Activated B cell treated with CpG ODN at 0.5 μM for 24 hours (primary cell): ENCODE measurements around the gene CKAP5. TPM values are rescaled to one million over a fixed set of nuclear protein-coding genes. Genes with fewer than 3 reads are reported as not detected.
"Not testable (repeated sequence)": the region's sequence is repeated elsewhere in the genome, so short reads cannot be mapped to it uniquely, and the experiment has no call there.

Experiments
- ATAC-seq: fragments of 200-7000 bp; cut with Tn5 transposase; one replicate; pipeline ENCODE4 v1.10.0; 2021; ENCODE audit warnings: low read depth, mild to moderate bottlenecking, moderate library complexity
- CTCF ChIA-PET: fragments of 350-600 bp; sonication (Branson Sonifier 250); formaldehyde crosslinking; loops from one replicate; lab custom pipeline; 2021; ENCODE audit warnings: antibody characterized with exemption; lab: Charles Lee
- POLR2A ChIA-PET: fragments of 350-600 bp; sonication (Branson Sonifier 250); formaldehyde crosslinking; loops from one replicate; lab custom pipeline; 2021; ENCODE audit warnings: antibody characterized with exemption; lab: Charles Lee
- DNase-seq: peaks from one replicate; pipeline ENCODE4 v3.0.0; 2022
- H3K27ac Mint-ChIP-seq: one replicate; pipeline ENCODE4 v1.8.0; 2020; ENCODE audit warnings: mixed read lengths
- H3K27me3 Mint-ChIP-seq: one replicate; pipeline ENCODE4 v1.8.0; 2021; ENCODE audit warnings: mixed read lengths
- H3K36me3 Mint-ChIP-seq: one replicate; pipeline ENCODE4 v1.8.0; 2021; ENCODE audit warnings: low read depth, mixed read lengths
- H3K4me1 Mint-ChIP-seq: one replicate; pipeline ENCODE4 v1.8.0; 2021; ENCODE audit warnings: mixed read lengths
- H3K4me3 Mint-ChIP-seq: one replicate; pipeline ENCODE4 v1.8.0; 2020; ENCODE audit warnings: mild to moderate bottlenecking, mixed read lengths
- H3K9me3 Mint-ChIP-seq: one replicate; pipeline ENCODE4 v1.8.0; 2020; ENCODE audit warnings: mixed read lengths
- CTCF ChIP-seq: fragments of 200-600 bp; IDR thresholded peaks from one replicate; pipeline ENCODE4 v1.8.0; 2022; ENCODE audit warnings: antibody characterized with exemption, mild to moderate bottlenecking
- intact Hi-C: fragments of 100-400 bp; cut with micrococcal nuclease; formaldehyde crosslinking; loops from one replicate; pipeline ENCODE4 v1.15.1; 2024
- total RNA-seq: library from RNA; stranded (reverse); gene quantifications from 2 replicates; pipeline ENCODE4 v1.2.3, GENCODE V29; 2022

CKAP5 gene
- total RNA-seq, 1 donor from 2014 or later, result 50.4 TPM

- no peaks in the 10 kb centered on the region for H3K9me3 Mint-ChIP-seq
- peaks cover 3% of the 10 kb centered on the region for H3K27me3 Mint-ChIP-seq
- ChIA-PET CTCF (no interaction called here), POLR2A (no interaction called here)
- ATAC-seq (no peak), DNase-seq (no peak)
- H3K4me3 Mint-ChIP-seq, result no peak overlapping the region
- H3K27ac Mint-ChIP-seq, result no peak overlapping the region
- TF ChIP-seq CTCF, result no peak
- no peaks in the 10 kb centered on the region for H3K36me3 Mint-ChIP-seq
- intact Hi-C loops, result no loop called here
- H3K4me1 Mint-ChIP-seq, result peaks cover 2% of the 10 kb centered on the region
Observed at GRCh38 chr11:46719543-46720218, 126.4 kb downstream of the CKAP5 start.

GRCh38 chr11:46719048-46719542 lies 127.0 kb downstream of the CKAP5 start, which contains the start of gene F2:
F2 (plus strand) TSS chr11:46719213; CDS start chr11:46719236, 23 bp downstream.
- intact Hi-C loops, result no loop called here
- H3K9me3 Mint-ChIP-seq, result no peaks in the 10 kb centered on the region
- CTCF ChIA-PET, result no interaction called here
- DNase-seq (no peak), ATAC-seq (no peak)
- H3K27ac Mint-ChIP-seq, result no peak within 1 kb of the TSS
- no peak within 1 kb of the TSS for H3K4me3 Mint-ChIP-seq
- peaks cover 3% of the 10 kb centered on the region for H3K27me3 Mint-ChIP-seq
- TF ChIP-seq CTCF, result no peak
- peaks cover under 1% of the 10 kb centered on the region for H3K4me1 Mint-ChIP-seq
- POLR2A ChIA-PET, result no interaction called here
- H3K36me3 Mint-ChIP-seq, result no peaks in the 10 kb centered on the region

GRCh38 chr11:46718155-46719019 lies 127.7 kb downstream of the CKAP5 start:
- POLR2A ChIA-PET, result interaction anchor here (0.7 kb wide), 1 partner anchor 1819 kb away, joined by 5 read pairs; no protein-coding TSS in a partner anchor
- CTCF ChIA-PET, result no interaction called here

GRCh38 chr11:46717825-46718154 lies 128.3 kb downstream of the CKAP5 start:
- intact Hi-C loops, CTCF ChIA-PET, H3K27ac Mint-ChIP-seq, DNase-seq, H3K9me3 Mint-ChIP-seq, H3K27me3 Mint-ChIP-seq, H3K4me3 Mint-ChIP-seq, H3K4me1 Mint-ChIP-seq, H3K36me3 Mint-ChIP-seq, ATAC-seq: not testable (repeated sequence)
- POLR2A ChIA-PET, result interaction anchor here (0.7 kb wide), 1 partner anchor 1820 kb away, joined by 5 read pairs; no protein-coding TSS in a partner anchor

More at GRCh38 chr11:46718155-46719019, 127.7 kb downstream of the CKAP5 start:
- DNase-seq, result no peak
- ATAC-seq, result no peak
- Mint-ChIP-seq H3K27ac (no peak overlapping the region), H3K36me3 (no peaks in the 10 kb centered on the region), H3K9me3 (no peaks in the 10 kb centered on the region), H3K27me3 (peaks cover 3% of the 10 kb centered on the region), H3K4me3 (no peak overlapping the region), H3K4me1 (no peaks in the 10 kb centered on the region)
- no peak for TF ChIP-seq CTCF
- intact Hi-C loops, result no loop called here

- no peak overlapping the region for H3K27ac Mint-ChIP-seq
- H3K4me3 Mint-ChIP-seq, result no peak overlapping the region
- H3K36me3 Mint-ChIP-seq, result no peaks in the 10 kb centered on the region
- ChIA-PET POLR2A (interaction anchor here (0.7 kb wide), 1 partner anchor 17 kb away, joined by 3 read pairs; no protein-coding TSS in a partner anchor), CTCF (no interaction called here)
- no peaks in the 10 kb centered on the region for H3K27me3 Mint-ChIP-seq
- no peaks in the 10 kb centered on the region for H3K9me3 Mint-ChIP-seq
- ATAC-seq, result no peak
- no peaks in the 10 kb centered on the region for H3K4me1 Mint-ChIP-seq
- intact Hi-C loops, result no loop called here
- DNase-seq, result no peak
- no peak for TF ChIP-seq CTCF
Observed at GRCh38 chr11:46712874-46713576, 133.1 kb downstream of the CKAP5 start.
